Lower lobe of right lung (tissue), 2 donors: Measurements from ENCODE around the gene KIAA0513. TPM values are rescaled to one million over a fixed set of nuclear protein-coding genes. Genes with fewer than 3 reads are reported as not detected.

ENCODE experiments used
- ATAC-seq, 2 donors: fragments of 200-7000 bp; cut with Tn5 transposase; one replicate each; pipeline ENCODE4 v1.9.1; 2020 to 2022; ENCODE audit warnings: mild to moderate bottlenecking in 2 of 2, moderate library complexity in 2 of 2
- DNase-seq: peaks from one replicate; pipeline ENCODE4 v3.0.0-alpha.2; 2020
- H3K27ac ChIP-seq: fragments of 200-600 bp; one replicate; pipeline ENCODE4 v1.8.0; 2022
- H3K27me3 ChIP-seq: fragments of 200-600 bp; one replicate; pipeline ENCODE4 v1.8.0; 2022; ENCODE audit warnings: low read depth
- H3K36me3 ChIP-seq: fragments of 200-600 bp; one replicate; pipeline ENCODE4 v1.8.0; 2022; ENCODE audit warnings: mild to moderate bottlenecking
- H3K4me1 ChIP-seq: fragments of 200-600 bp; one replicate; pipeline ENCODE4 v1.8.0; 2022
- H3K4me3 ChIP-seq: fragments of 200-600 bp; one replicate; pipeline ENCODE4 v1.8.0; 2022; ENCODE audit warnings: mild to moderate bottlenecking
- H3K9me3 ChIP-seq: fragments of 200-600 bp; one replicate; pipeline ENCODE4 v1.8.0; 2022
- intact Hi-C: fragments of 100-400 bp; cut with DNase I; formaldehyde crosslinking; loops from one replicate; pipeline ENCODE4 v1.11.0; 2022
- total RNA-seq: library from RNA; stranded (reverse); fragmentation: NEBNext Ultra II Directional; extraction: Animal tissue kit (Norgen Biotek cat#: 25700); gene quantifications from one replicate; pipeline ENCODE4 v1.2.1, GENCODE V29; 2021
- TF ChIP-seq, protein P1 (sequence below): fragments of 200-600 bp; IDR thresholded peaks from one replicate; pipeline ENCODE4 v1.8.0; 2022; ENCODE audit warnings: antibody characterized with exemption, mild to moderate bottlenecking
- donor health status: DM: no; HTN: yes; CAD: no; lungs with severe emphysema.

The KIAA0513 gene
- total RNA-seq, 1 donor from 2014 or later, result 31.1 TPM

GRCh38 chr16:85066346-85066885 is 38.8 kb downstream of the KIAA0513 start:
- H3K4me3 ChIP-seq, result no peak overlapping the region
- H3K27me3 ChIP-seq, result no peaks in the 10 kb centered on the region
- intact Hi-C loops, result no loop called here
- TF ChIP-seq, protein P1, sequence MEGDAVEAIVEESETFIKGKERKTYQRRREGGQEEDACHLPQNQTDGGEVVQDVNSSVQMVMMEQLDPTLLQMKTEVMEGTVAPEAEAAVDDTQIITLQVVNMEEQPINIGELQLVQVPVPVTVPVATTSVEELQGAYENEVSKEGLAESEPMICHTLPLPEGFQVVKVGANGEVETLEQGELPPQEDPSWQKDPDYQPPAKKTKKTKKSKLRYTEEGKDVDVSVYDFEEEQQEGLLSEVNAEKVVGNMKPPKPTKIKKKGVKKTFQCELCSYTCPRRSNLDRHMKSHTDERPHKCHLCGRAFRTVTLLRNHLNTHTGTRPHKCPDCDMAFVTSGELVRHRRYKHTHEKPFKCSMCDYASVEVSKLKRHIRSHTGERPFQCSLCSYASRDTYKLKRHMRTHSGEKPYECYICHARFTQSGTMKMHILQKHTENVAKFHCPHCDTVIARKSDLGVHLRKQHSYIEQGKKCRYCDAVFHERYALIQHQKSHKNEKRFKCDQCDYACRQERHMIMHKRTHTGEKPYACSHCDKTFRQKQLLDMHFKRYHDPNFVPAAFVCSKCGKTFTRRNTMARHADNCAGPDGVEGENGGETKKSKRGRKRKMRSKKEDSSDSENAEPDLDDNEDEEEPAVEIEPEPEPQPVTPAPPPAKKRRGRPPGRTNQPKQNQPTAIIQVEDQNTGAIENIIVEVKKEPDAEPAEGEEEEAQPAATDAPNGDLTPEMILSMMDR, result no peak
- peaks cover 60% of the 10 kb centered on the region for H3K36me3 ChIP-seq
- H3K9me3 ChIP-seq, result no peaks in the 10 kb centered on the region
- H3K27ac ChIP-seq, result no peak overlapping the region
- no peak for DNase-seq
- peaks cover 20% of the 10 kb centered on the region for H3K4me1 ChIP-seq
- ATAC-seq, result no peak

GRCh38 chr16:85067024-85067423 is 39.4 kb downstream of the KIAA0513 start:
- no peaks in the 10 kb centered on the region for H3K9me3 ChIP-seq
- H3K27ac ChIP-seq, result no peak overlapping the region
- no peak for DNase-seq
- H3K27me3 ChIP-seq, result no peaks in the 10 kb centered on the region
- TF ChIP-seq, protein P1, result no peak
- H3K4me3 ChIP-seq, result no peak overlapping the region
- no peak for ATAC-seq
- peaks cover 15% of the 10 kb centered on the region for H3K4me1 ChIP-seq
- intact Hi-C loops, result no loop called here
- H3K36me3 ChIP-seq, result peaks cover 66% of the 10 kb centered on the region

DNA sequence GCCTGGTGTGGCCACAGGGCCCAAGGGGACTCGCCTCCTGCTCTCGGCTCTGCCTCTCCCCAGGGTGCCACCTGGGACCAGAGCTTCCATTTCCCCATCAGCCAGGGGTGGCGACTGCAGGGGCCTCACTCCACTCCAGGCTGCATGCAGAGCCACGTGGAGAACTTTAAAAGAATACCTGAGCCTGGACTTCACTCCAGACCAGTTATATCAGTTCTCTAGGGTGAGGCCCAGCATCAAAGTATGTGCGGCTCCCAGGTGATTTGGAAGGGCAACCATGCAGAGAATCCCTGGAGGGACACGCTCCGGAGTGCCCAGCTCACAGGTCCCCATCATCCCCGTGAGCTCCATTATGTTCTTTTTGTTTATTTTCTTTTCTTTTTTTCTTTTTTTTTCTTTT is 39.8 kb downstream of the KIAA0513 start:
- ATAC-seq (no peak), DNase-seq (no peak)
- no peaks in the 10 kb centered on the region for H3K27me3 ChIP-seq

GRCh38 chr16:85068746-85069145 is 41.2 kb downstream of the KIAA0513 start:
- DNase-seq, result no peak
- Histone ChIP-seq H3K4me3 (no peak overlapping the region), H3K27ac (no peak overlapping the region), H3K4me1 (no peaks in the 10 kb centered on the region), H3K27me3 (no peaks in the 10 kb centered on the region), H3K36me3 (peaks cover 80% of the 10 kb centered on the region), H3K9me3 (no peaks in the 10 kb centered on the region)
- TF ChIP-seq, protein P1, result no peak
- no peak for ATAC-seq
- intact Hi-C loops, result no loop called here

More for the DNA sequence above, 39.8 kb downstream of the KIAA0513 start:
- H3K36me3 ChIP-seq, result peaks cover 67% of the 10 kb centered on the region
- H3K27ac ChIP-seq, result no peak overlapping the region
- H3K4me1 ChIP-seq, result peaks cover 11% of the 10 kb centered on the region
- H3K9me3 ChIP-seq, result no peaks in the 10 kb centered on the region
- TF ChIP-seq, protein P1, result no peak
- intact Hi-C loops, result no loop called here
- H3K4me3 ChIP-seq, result no peak overlapping the region

GRCh38 chr16:85069171-85069570 is 41.6 kb downstream of the KIAA0513 start:
- intact Hi-C loops, result no loop called here
- no peak overlapping the region for H3K4me3 ChIP-seq
- TF ChIP-seq, protein P1, result no peak
- no peak overlapping the region for H3K27ac ChIP-seq
- no peaks in the 10 kb centered on the region for H3K4me1 ChIP-seq
- H3K9me3 ChIP-seq, result no peaks in the 10 kb centered on the region
- ATAC-seq (no peak), DNase-seq (no peak)
- H3K27me3 ChIP-seq, result no peaks in the 10 kb centered on the region
- H3K36me3 ChIP-seq, result peaks cover 84% of the 10 kb centered on the region
